ENCODE measurements around the gene TAPBP. TPM values are rescaled to one million over a fixed set of nuclear protein-coding genes. Genes with fewer than 3 reads are reported as not detected.
A peak's percentile ranks its signal among the peaks of the same experiment; 100 is the strongest.
"Not testable (repeated sequence)": the region's sequence is repeated elsewhere in the genome, so short reads cannot be mapped to it uniquely, and the experiment has no call there.

The TAPBP gene
- total and polyA plus RNA-seq, 4 donors: 12.5 to 113 (median 54.3) TPM

- intact Hi-C loops (cut with DNase I): no loop called here
- peak; percentile 93 to 95 for DNase-seq
- H3K27ac ChIP-seq (ENCODE audit: low read depth in 1 of 2, low read length in 2 of 2): peak within 1 kb of the TSS; percentile 67 to 68
- peaks cover 0 to 3% of the 10 kb centered on the region in 2 donors for H3K36me3 ChIP-seq (ENCODE audit: control insufficient read depth in 1 of 2, insufficient read depth in 2 of 2, low read length in 1 of 2)
- peak within 1 kb of the TSS; percentile 63 to 84 for H3K4me3 ChIP-seq (ENCODE audit: low read length in 2 of 2)
- 0% methylated on average over 48 of the region's 48 CpGs for WGBS, 2 donors
- ATAC-seq (ENCODE audit: low FRiP score): peak; percentile 96
- H3K27me3 ChIP-seq (ENCODE audit: control insufficient read depth in 1 of 2, insufficient read depth in 2 of 2, low read length in 1 of 2): no peaks in the 10 kb centered on the region
- H3K4me1 ChIP-seq (ENCODE audit: control insufficient read depth in 1 of 2, insufficient read depth in 2 of 2, low read length in 2 of 2): no peaks in the 10 kb centered on the region
- H3K9me3 ChIP-seq (ENCODE audit: control insufficient read depth, low read length): no peaks in the 10 kb centered on the region
Measured at GRCh38 chr6:33271468-33272274, 42.2 kb downstream of the TAPBP start, which contains the start of the genes RPS18 and VPS52. Gene RPS18 (plus strand): TSS chr6:33272075. CDS start chr6:33272120, 45 bp downstream. Gene VPS52 (minus strand): TSS chr6:33271876. CDS start chr6:33271675, 201 bp downstream.

- H3K9me3 ChIP-seq (ENCODE audit: control insufficient read depth, low read length): no peaks in the 10 kb centered on the region
- H3K4me3 ChIP-seq (ENCODE audit: low read length in 2 of 2): peak overlapping the region; percentile 63 to 84
- no peak for ATAC-seq (ENCODE audit: low FRiP score)
- DNase-seq: no peak
- H3K27me3 ChIP-seq (ENCODE audit: control insufficient read depth in 1 of 2, insufficient read depth in 2 of 2, low read length in 1 of 2): no peaks in the 10 kb centered on the region
- 2% methylated on average over 7 of the region's 7 CpGs for WGBS, 2 donors
- no peaks in the 10 kb centered on the region for H3K4me1 ChIP-seq (ENCODE audit: control insufficient read depth in 1 of 2, insufficient read depth in 2 of 2, low read length in 2 of 2)
- peaks cover 0 to 3% of the 10 kb centered on the region in 2 donors for H3K36me3 ChIP-seq (ENCODE audit: control insufficient read depth in 1 of 2, insufficient read depth in 2 of 2, low read length in 1 of 2)
- H3K27ac ChIP-seq (ENCODE audit: low read depth in 1 of 2, low read length in 2 of 2): peak overlapping the region; percentile 56 to 67
- intact Hi-C loops (cut with DNase I): no loop called here
Measured at GRCh38 chr6:33271117-33271467, 42.8 kb downstream of the TAPBP start.

- DNase-seq (no peak), ATAC-seq (ENCODE audit: low FRiP score) (no peak)
- Histone ChIP-seq H3K4me1 (ENCODE audit: control insufficient read depth in 1 of 2, insufficient read depth in 2 of 2, low read length in 2 of 2) (no peaks in the 10 kb centered on the region), H3K9me3 (ENCODE audit: control insufficient read depth, low read length) (no peaks in the 10 kb centered on the region), H3K27ac (ENCODE audit: low read depth in 1 of 2, low read length in 2 of 2) (no peak overlapping the region), H3K27me3 (ENCODE audit: control insufficient read depth in 1 of 2, insufficient read depth in 2 of 2, low read length in 1 of 2) (no peaks in the 10 kb centered on the region), H3K4me3 (ENCODE audit: low read length in 2 of 2) (no peak overlapping the region), H3K36me3 (ENCODE audit: control insufficient read depth in 1 of 2, insufficient read depth in 2 of 2, low read length in 1 of 2) (peaks cover 0 to 3% of the 10 kb centered on the region in 2 donors)
- 85 to 89% methylated on average over 7 of the region's 7 CpGs for WGBS, 2 donors
- intact Hi-C loops (cut with DNase I): no loop called here
Measured at GRCh38 chr6:33264015-33264414, 49.9 kb downstream of the TAPBP start.

GRCh38 chr6:33262490-33262889, 51.4 kb downstream of the TAPBP start:
- intact Hi-C loops (cut with DNase I); DNase-seq; H3K36me3 ChIP-seq (ENCODE audit: control insufficient read depth in 1 of 2, insufficient read depth in 2 of 2, low read length in 1 of 2); H3K27me3 ChIP-seq (ENCODE audit: control insufficient read depth in 1 of 2, insufficient read depth in 2 of 2, low read length in 1 of 2); H3K4me3 ChIP-seq (ENCODE audit: low read length in 2 of 2); H3K9me3 ChIP-seq (ENCODE audit: control insufficient read depth, low read length); H3K27ac ChIP-seq (ENCODE audit: low read depth in 1 of 2, low read length in 2 of 2); ATAC-seq (ENCODE audit: low FRiP score); H3K4me1 ChIP-seq (ENCODE audit: control insufficient read depth in 1 of 2, insufficient read depth in 2 of 2, low read length in 2 of 2): not testable (repeated sequence)
- 92 to 93% methylated on average over 3 of the region's 3 CpGs for WGBS, 2 donors

- H3K27ac ChIP-seq (ENCODE audit: low read depth in 1 of 2, low read length in 2 of 2): no peak overlapping the region
- H3K36me3 ChIP-seq (ENCODE audit: control insufficient read depth in 1 of 2, insufficient read depth in 2 of 2, low read length in 1 of 2): no peaks in the 10 kb centered on the region
- DNase-seq (no peak), ATAC-seq (ENCODE audit: low FRiP score) (no peak)
- H3K27me3 ChIP-seq (ENCODE audit: control insufficient read depth in 1 of 2, insufficient read depth in 2 of 2, low read length in 1 of 2): no peaks in the 10 kb centered on the region
- intact Hi-C loops (cut with DNase I): no loop called here
- no peak overlapping the region for H3K4me3 ChIP-seq (ENCODE audit: low read length in 2 of 2)
- WGBS, 2 donors: 86% methylated on average over 5 of the region's 5 CpGs
- no peaks in the 10 kb centered on the region for H3K9me3 ChIP-seq (ENCODE audit: control insufficient read depth, low read length)
- no peaks in the 10 kb centered on the region for H3K4me1 ChIP-seq (ENCODE audit: control insufficient read depth in 1 of 2, insufficient read depth in 2 of 2, low read length in 2 of 2)
Measured at GRCh38 chr6:33259032-33259431, 54.8 kb downstream of the TAPBP start.

GRCh38 chr6:33254591-33254990, 59.3 kb downstream of the TAPBP start:
- Histone ChIP-seq H3K36me3 (ENCODE audit: control insufficient read depth in 1 of 2, insufficient read depth in 2 of 2, low read length in 1 of 2) (no peaks in the 10 kb centered on the region), H3K4me3 (ENCODE audit: low read length in 2 of 2) (no peak overlapping the region)
- intact Hi-C loops (cut with DNase I): no loop called here

GRCh38 chr6:33252759-33253158, 61.1 kb downstream of the TAPBP start:
- Histone ChIP-seq H3K4me1 (ENCODE audit: control insufficient read depth in 1 of 2, insufficient read depth in 2 of 2, low read length in 2 of 2) (no peaks in the 10 kb centered on the region), H3K27me3 (ENCODE audit: control insufficient read depth in 1 of 2, insufficient read depth in 2 of 2, low read length in 1 of 2) (no peaks in the 10 kb centered on the region), H3K36me3 (ENCODE audit: control insufficient read depth in 1 of 2, insufficient read depth in 2 of 2, low read length in 1 of 2) (no peaks in the 10 kb centered on the region), H3K4me3 (ENCODE audit: low read length in 2 of 2) (no peak overlapping the region), H3K9me3 (ENCODE audit: control insufficient read depth, low read length) (no peaks in the 10 kb centered on the region), H3K27ac (ENCODE audit: low read depth in 1 of 2, low read length in 2 of 2) (no peak overlapping the region)
- intact Hi-C loops (cut with DNase I): no loop called here
- no peak for ATAC-seq (ENCODE audit: low FRiP score)
- DNase-seq: no peak

More at GRCh38 chr6:33254591-33254990, 59.3 kb downstream of the TAPBP start:
- 89 to 90% methylated on average over 4 of the region's 4 CpGs for WGBS, 2 donors
- no peaks in the 10 kb centered on the region for H3K4me1 ChIP-seq (ENCODE audit: control insufficient read depth in 1 of 2, insufficient read depth in 2 of 2, low read length in 2 of 2)
- H3K9me3 ChIP-seq (ENCODE audit: control insufficient read depth, low read length): no peaks in the 10 kb centered on the region
- H3K27me3 ChIP-seq (ENCODE audit: control insufficient read depth in 1 of 2, insufficient read depth in 2 of 2, low read length in 1 of 2): no peaks in the 10 kb centered on the region
- no peak overlapping the region for H3K27ac ChIP-seq (ENCODE audit: low read depth in 1 of 2, low read length in 2 of 2)
- DNase-seq (no peak), ATAC-seq (ENCODE audit: low FRiP score) (no peak)

GRCh38 chr6:33251395-33252012, 62.4 kb downstream of the TAPBP start:
- intact Hi-C loops (cut with DNase I): no loop called here
- WGBS, 2 donors: 83 to 89% methylated on average over 6 of the region's 6 CpGs

GRCh38 chr6:33250731-33251130, 63.1 kb downstream of the TAPBP start:
- intact Hi-C loops (cut with DNase I): no loop called here
- 91 to 97% methylated on average over 13 of the region's 13 CpGs for WGBS, 2 donors
- no peaks in the 10 kb centered on the region for H3K9me3 ChIP-seq (ENCODE audit: control insufficient read depth, low read length)
- no peaks in the 10 kb centered on the region for H3K36me3 ChIP-seq (ENCODE audit: control insufficient read depth in 1 of 2, insufficient read depth in 2 of 2, low read length in 1 of 2)
- H3K4me3 ChIP-seq (ENCODE audit: low read length in 2 of 2): no peak overlapping the region
- ATAC-seq (ENCODE audit: low FRiP score) (no peak), DNase-seq (no peak)
- H3K4me1 ChIP-seq (ENCODE audit: control insufficient read depth in 1 of 2, insufficient read depth in 2 of 2, low read length in 2 of 2): no peaks in the 10 kb centered on the region
- H3K27ac ChIP-seq (ENCODE audit: low read depth in 1 of 2, low read length in 2 of 2): no peak overlapping the region
- H3K27me3 ChIP-seq (ENCODE audit: control insufficient read depth in 1 of 2, insufficient read depth in 2 of 2, low read length in 1 of 2): no peaks in the 10 kb centered on the region

More at GRCh38 chr6:33251395-33252012, 62.4 kb downstream of the TAPBP start:
- no peak for DNase-seq
- no peaks in the 10 kb centered on the region for H3K4me1 ChIP-seq (ENCODE audit: control insufficient read depth in 1 of 2, insufficient read depth in 2 of 2, low read length in 2 of 2)
- no peak for ATAC-seq (ENCODE audit: low FRiP score)
- H3K9me3 ChIP-seq (ENCODE audit: control insufficient read depth, low read length): no peaks in the 10 kb centered on the region
- no peaks in the 10 kb centered on the region for H3K27me3 ChIP-seq (ENCODE audit: control insufficient read depth in 1 of 2, insufficient read depth in 2 of 2, low read length in 1 of 2)
- no peak overlapping the region for H3K4me3 ChIP-seq (ENCODE audit: low read length in 2 of 2)
- H3K36me3 ChIP-seq (ENCODE audit: control insufficient read depth in 1 of 2, insufficient read depth in 2 of 2, low read length in 1 of 2): no peaks in the 10 kb centered on the region
- H3K27ac ChIP-seq (ENCODE audit: low read depth in 1 of 2, low read length in 2 of 2): no peak overlapping the region

Measured in aorta (tissue), 5 donors.